C4-2B (cell line): Measurements from ENCODE around the gene RTN4.

Experiments
- CTCF ChIP-seq: fragments of 450-650 bp; conservative IDR thresholded peaks from 2 replicates; pipeline ENCODE4 v1.5.1; 2017; ENCODE audit warnings: mild to moderate bottlenecking
- ZFX ChIP-seq: fragments of 450-650 bp; IDR thresholded peaks from 2 replicates; pipeline ENCODE4 v1.6.1; 2017

- TF ChIP-seq CTCF, result no peak
- no peak for TF ChIP-seq ZFX
Observed at GRCh38 chr2:55043841-55044240, 6.4 kb downstream of the RTN4 start.
